ENCODE data around the gene IKZF3.

GRCh38 chr17:39774047-39774446 lies 90.1 kb downstream of the IKZF3 start:
- TF ChIP-seq POLR2A (IDR thresholded peaks at IDR 0.05) (no peak), CTCF (IDR thresholded peaks at IDR 0.05) (no peak), EP300 (IDR thresholded peaks at IDR 0.05) (no peak), POLR2AphosphoS5 (IDR thresholded peaks at IDR 0.05) (no peak)
